Endothelial cell (in vitro differentiated cells): ENCODE measurements around the gene NFATC2. TPM values are rescaled to one million over a fixed set of nuclear protein-coding genes. Genes with fewer than 3 reads are reported as not detected.

Source experiments
- DNase-seq: peaks from one replicate; pipeline ENCODE4 v3.0.0; 2021; ENCODE audit warnings: low spot score
- H3K27ac Mint-ChIP-seq: one replicate; pipeline ENCODE4 v1.8.0; 2021; ENCODE audit warnings: mixed read lengths, inconsistent platforms; ENCODE audit not compliant: unreplicated experiment
- H3K27me3 Mint-ChIP-seq: one replicate; pipeline ENCODE4 v1.8.0; 2021; ENCODE audit warnings: mild to moderate bottlenecking, moderate library complexity, mixed read lengths, inconsistent platforms; ENCODE audit not compliant: unreplicated experiment
- H3K36me3 Mint-ChIP-seq: one replicate; pipeline ENCODE4 v1.8.0; 2021; ENCODE audit warnings: mild to moderate bottlenecking, low read depth, mixed read lengths, inconsistent platforms; ENCODE audit not compliant: unreplicated experiment
- H3K4me1 Mint-ChIP-seq: one replicate; pipeline ENCODE4 v1.8.0; 2021; ENCODE audit warnings: mild to moderate bottlenecking, mixed read lengths, inconsistent platforms; ENCODE audit not compliant: unreplicated experiment
- H3K4me3 Mint-ChIP-seq: one replicate; pipeline ENCODE4 v1.8.0; 2021; ENCODE audit warnings: mild to moderate bottlenecking, mixed read lengths, inconsistent platforms; ENCODE audit not compliant: unreplicated experiment
- H3K9me3 Mint-ChIP-seq: one replicate; pipeline ENCODE4 v1.8.0; 2021; ENCODE audit warnings: mixed read lengths, inconsistent platforms; ENCODE audit not compliant: unreplicated experiment
- total RNA-seq: library from RNA; stranded (reverse); fragmentation: NEBNext Ultra II Directional; extraction: Animal tissue kit (Norgen Biotek cat#: 25700); gene quantifications from one replicate; pipeline ENCODE4 v1.2.1, GENCODE V29; 2021; ENCODE audit not compliant: unreplicated experiment
- TF ChIP-seq, protein P1 (sequence below): fragments of 200-600 bp; sonication (generic); IDR thresholded peaks from one replicate; pipeline ENCODE4 v1.5.0; 2021; ENCODE audit warnings: antibody characterized with exemption; ENCODE audit not compliant: unreplicated experiment

Gene NFATC2
- total RNA-seq, 1 donor from 2014 or later: 3.5 TPM

GRCh38 chr20:51585148-51585547 lies 42.6 kb upstream of the NFATC2 start:
- no peaks in the 10 kb centered on the region for H3K36me3 Mint-ChIP-seq
- no peak overlapping the region for H3K27ac Mint-ChIP-seq
- H3K9me3 Mint-ChIP-seq: no peaks in the 10 kb centered on the region

GRCh38 chr20:51584737-51585136 lies 42.2 kb upstream of the NFATC2 start:
- H3K36me3 Mint-ChIP-seq: no peaks in the 10 kb centered on the region
- no peak overlapping the region for H3K27ac Mint-ChIP-seq
- peaks cover 17% of the 10 kb centered on the region for H3K4me1 Mint-ChIP-seq
- no peak overlapping the region for H3K4me3 Mint-ChIP-seq
- H3K27me3 Mint-ChIP-seq: peaks cover 12% of the 10 kb centered on the region
- no peak for DNase-seq
- TF ChIP-seq, protein P1, sequence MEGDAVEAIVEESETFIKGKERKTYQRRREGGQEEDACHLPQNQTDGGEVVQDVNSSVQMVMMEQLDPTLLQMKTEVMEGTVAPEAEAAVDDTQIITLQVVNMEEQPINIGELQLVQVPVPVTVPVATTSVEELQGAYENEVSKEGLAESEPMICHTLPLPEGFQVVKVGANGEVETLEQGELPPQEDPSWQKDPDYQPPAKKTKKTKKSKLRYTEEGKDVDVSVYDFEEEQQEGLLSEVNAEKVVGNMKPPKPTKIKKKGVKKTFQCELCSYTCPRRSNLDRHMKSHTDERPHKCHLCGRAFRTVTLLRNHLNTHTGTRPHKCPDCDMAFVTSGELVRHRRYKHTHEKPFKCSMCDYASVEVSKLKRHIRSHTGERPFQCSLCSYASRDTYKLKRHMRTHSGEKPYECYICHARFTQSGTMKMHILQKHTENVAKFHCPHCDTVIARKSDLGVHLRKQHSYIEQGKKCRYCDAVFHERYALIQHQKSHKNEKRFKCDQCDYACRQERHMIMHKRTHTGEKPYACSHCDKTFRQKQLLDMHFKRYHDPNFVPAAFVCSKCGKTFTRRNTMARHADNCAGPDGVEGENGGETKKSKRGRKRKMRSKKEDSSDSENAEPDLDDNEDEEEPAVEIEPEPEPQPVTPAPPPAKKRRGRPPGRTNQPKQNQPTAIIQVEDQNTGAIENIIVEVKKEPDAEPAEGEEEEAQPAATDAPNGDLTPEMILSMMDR: no peak
- no peaks in the 10 kb centered on the region for H3K9me3 Mint-ChIP-seq

More at GRCh38 chr20:51585148-51585547, 42.6 kb upstream of the NFATC2 start:
- TF ChIP-seq, protein P1: no peak
- Mint-ChIP-seq H3K4me3 (no peak overlapping the region), H3K27me3 (peaks cover 9% of the 10 kb centered on the region), H3K4me1 (peaks cover 17% of the 10 kb centered on the region)
- no peak for DNase-seq

- H3K4me3 Mint-ChIP-seq: no peak overlapping the region
- peak overlapping the region; percentile 17 for H3K27ac Mint-ChIP-seq
- no peaks in the 10 kb centered on the region for H3K36me3 Mint-ChIP-seq
- peaks cover 15% of the 10 kb centered on the region for H3K27me3 Mint-ChIP-seq
- TF ChIP-seq, protein P1: no peak
- no peak for DNase-seq
- H3K9me3 Mint-ChIP-seq: no peaks in the 10 kb centered on the region
- H3K4me1 Mint-ChIP-seq: peaks cover 17% of the 10 kb centered on the region
Observed at GRCh38 chr20:51584116-51584515, 41.6 kb upstream of the NFATC2 start.

DNA sequence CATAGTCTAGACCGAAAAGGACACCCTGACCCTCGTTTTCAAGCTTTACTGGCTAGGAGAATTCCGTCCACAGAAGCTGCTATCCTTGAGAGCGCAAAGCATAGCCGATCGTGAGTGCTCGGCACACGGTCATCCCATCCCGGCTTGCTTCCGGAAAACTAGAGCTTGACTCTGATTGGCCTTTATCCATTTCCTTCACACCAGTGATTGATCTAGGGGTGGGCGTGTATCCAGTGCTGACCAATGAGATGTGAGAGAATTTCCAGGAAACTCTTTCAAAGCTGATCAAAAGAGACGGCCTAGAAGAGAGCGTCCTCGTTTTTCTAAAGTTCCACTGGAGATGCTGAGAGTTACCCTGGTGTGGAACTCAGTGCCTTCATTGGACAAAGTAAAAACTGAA lies 41.0 kb upstream of the NFATC2 start:
- no peaks in the 10 kb centered on the region for H3K36me3 Mint-ChIP-seq
- no peak for DNase-seq

DNA sequence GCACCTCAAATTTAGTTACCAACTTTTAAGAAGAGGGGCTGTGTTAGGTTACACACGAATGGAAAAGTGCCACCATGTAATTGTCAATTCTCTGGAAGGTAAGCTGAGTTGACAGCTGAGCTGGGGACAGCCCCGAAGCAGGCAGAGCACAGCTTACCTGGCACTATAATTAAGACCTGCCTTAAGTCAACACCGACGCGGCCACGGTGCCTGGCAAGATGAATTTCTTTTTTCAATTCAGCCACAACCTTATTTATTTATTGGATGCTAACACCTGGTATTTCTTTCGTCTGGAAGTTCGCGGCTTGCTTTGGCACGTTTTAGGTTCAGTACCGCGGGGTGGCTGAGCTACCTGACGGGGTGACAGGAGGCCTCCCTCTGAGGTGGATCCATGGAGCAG lies 40.6 kb upstream of the NFATC2 start:
- H3K27me3 Mint-ChIP-seq: peaks cover 15% of the 10 kb centered on the region
- peaks cover 17% of the 10 kb centered on the region for H3K4me1 Mint-ChIP-seq
- DNase-seq: no peak
- H3K27ac Mint-ChIP-seq: no peak overlapping the region
- H3K36me3 Mint-ChIP-seq: no peaks in the 10 kb centered on the region
- TF ChIP-seq, protein P1: no peak
- no peak overlapping the region for H3K4me3 Mint-ChIP-seq
- H3K9me3 Mint-ChIP-seq: no peaks in the 10 kb centered on the region

More for the DNA sequence above, 41.0 kb upstream of the NFATC2 start:
- H3K4me1 Mint-ChIP-seq: peaks cover 17% of the 10 kb centered on the region
- peaks cover 15% of the 10 kb centered on the region for H3K27me3 Mint-ChIP-seq
- TF ChIP-seq, protein P1: no peak
- H3K4me3 Mint-ChIP-seq: no peak overlapping the region
- peak overlapping the region; percentile 42 for H3K27ac Mint-ChIP-seq
- H3K9me3 Mint-ChIP-seq: no peaks in the 10 kb centered on the region
